ENCODE data around the gene RPUSD3.

RPUSD3 gene, protein sequence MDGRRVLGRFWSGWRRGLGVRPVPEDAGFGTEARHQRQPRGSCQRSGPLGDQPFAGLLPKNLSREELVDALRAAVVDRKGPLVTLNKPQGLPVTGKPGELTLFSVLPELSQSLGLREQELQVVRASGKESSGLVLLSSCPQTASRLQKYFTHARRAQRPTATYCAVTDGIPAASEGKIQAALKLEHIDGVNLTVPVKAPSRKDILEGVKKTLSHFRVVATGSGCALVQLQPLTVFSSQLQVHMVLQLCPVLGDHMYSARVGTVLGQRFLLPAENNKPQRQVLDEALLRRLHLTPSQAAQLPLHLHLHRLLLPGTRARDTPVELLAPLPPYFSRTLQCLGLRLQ

DNA sequence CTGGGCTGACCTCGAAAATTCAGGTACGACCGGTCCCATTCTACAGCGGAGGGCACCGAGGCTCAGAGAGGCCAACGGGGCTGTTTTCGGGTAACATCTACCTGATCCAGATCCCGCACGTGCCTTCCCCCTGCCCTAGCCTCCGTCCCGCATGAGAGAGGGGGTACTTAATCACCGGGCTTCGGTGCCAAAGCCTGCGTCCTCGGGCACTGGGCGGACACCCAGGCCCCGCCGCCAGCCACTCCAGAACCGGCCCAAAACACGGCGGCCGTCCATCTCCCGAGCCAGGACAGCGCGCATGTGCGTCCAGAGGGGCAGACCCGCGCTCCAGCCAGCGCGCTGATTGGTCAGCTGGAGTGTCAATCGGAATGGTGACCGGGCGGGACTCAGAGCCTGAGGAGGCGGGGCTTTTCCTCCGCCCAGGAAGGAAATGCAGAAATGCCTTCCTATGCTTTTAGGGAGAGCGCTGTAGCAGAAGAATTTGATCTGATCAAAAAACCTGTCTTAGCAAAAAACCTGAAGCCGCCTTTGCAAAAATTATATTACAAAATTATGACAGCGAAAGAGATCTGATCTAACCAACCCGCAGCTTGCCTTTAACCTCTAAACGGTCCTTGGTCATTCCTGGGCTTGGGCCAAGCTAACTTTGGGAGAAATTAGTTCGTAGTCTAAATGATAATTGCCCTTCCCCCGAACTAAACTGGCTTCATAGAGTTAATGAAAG lies at the start of gene RPUSD3:
RPUSD3 (minus strand) TSS at position 294 of the 724 bp plus-strand sequence; CDS start at position 276, 18 bp downstream.
- H3K9me3 ChIP-seq (ENCODE audit: severe bottlenecking): peaks cover 3% of the 10 kb centered on the region
- H3K27me3 ChIP-seq (ENCODE audit: insufficient read depth, low read depth, severe bottlenecking): no peaks in the 10 kb centered on the region
- H3K4me3 ChIP-seq (ENCODE audit: low read depth, low read length): peak within 1 kb of the TSS; percentile 70
- TF ChIP-seq, protein P1, sequence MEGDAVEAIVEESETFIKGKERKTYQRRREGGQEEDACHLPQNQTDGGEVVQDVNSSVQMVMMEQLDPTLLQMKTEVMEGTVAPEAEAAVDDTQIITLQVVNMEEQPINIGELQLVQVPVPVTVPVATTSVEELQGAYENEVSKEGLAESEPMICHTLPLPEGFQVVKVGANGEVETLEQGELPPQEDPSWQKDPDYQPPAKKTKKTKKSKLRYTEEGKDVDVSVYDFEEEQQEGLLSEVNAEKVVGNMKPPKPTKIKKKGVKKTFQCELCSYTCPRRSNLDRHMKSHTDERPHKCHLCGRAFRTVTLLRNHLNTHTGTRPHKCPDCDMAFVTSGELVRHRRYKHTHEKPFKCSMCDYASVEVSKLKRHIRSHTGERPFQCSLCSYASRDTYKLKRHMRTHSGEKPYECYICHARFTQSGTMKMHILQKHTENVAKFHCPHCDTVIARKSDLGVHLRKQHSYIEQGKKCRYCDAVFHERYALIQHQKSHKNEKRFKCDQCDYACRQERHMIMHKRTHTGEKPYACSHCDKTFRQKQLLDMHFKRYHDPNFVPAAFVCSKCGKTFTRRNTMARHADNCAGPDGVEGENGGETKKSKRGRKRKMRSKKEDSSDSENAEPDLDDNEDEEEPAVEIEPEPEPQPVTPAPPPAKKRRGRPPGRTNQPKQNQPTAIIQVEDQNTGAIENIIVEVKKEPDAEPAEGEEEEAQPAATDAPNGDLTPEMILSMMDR (IDR thresholded peaks at IDR 0.05; ENCODE audit: low read depth, low read length): no peak
- H3K36me3 ChIP-seq: peaks cover 23% of the 10 kb centered on the region
- H3K27ac ChIP-seq: peak within 1 kb of the TSS; percentile 34; the same call in 1 of the 2 replicates
- DNase-seq: peak; percentile 96

GRCh38 chr3:9891072-9891622 lies 47.3 kb upstream of the RPUSD3 start:
- Histone ChIP-seq H3K36me3 (peaks cover 24% of the 10 kb centered on the region), H3K9me3 (ENCODE audit: severe bottlenecking) (no peaks in the 10 kb centered on the region), H3K27ac (peak overlapping the region; percentile 87), H3K27me3 (ENCODE audit: insufficient read depth, low read depth, severe bottlenecking) (no peaks in the 10 kb centered on the region), H3K4me3 (ENCODE audit: low read depth, low read length) (peak overlapping the region; percentile 86)
- no peak for DNase-seq
- TF ChIP-seq, protein P1 (IDR thresholded peaks at IDR 0.05; ENCODE audit: low read depth, low read length): no peak

DNA sequence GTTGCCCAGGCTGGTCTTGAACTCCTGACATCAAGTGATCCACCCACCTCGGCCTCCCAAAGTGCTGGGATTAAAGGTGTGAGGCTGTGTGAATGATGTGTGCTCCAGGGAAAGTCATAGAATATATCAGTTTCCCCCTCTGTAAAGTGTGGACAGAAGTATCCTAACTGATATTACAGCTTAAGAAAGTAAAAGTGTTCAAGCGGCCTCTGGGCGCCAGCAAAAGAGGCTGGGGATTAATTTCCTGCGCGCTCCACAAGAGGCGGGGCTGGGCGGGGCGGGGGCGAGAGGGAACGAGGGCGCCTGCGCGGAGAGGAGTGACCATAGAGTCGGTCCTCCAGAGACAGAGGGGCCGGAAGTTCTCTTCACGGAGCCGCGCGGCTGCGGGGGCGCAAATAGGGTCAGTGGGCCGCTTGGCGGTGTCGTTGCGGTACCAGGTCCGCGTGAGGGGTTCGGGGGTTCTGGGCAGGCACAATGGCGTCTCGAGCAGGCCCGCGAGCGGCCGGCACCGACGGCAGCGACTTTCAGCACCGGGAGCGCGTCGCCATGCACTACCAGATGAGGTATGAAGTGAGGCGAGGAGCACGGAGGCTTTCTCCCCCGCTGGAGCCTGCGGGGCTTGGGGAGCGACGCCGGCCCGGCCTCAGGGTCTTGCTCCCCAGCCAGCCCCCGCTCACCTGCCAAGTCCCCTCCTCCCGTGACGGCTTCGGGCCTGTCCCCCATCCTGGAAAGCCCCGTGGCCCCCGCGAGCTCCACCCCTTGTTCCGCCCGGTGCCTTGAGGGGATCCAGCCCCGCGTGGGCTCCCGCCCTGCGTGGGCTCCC lies 46.7 kb upstream of the RPUSD3 start, which contains the start of gene JAGN1:
JAGN1 (plus strand) TSS at position 362 of the 823 bp plus-strand sequence; CDS start at position 475, 113 bp downstream.
- H3K9me3 ChIP-seq (ENCODE audit: severe bottlenecking): no peaks in the 10 kb centered on the region
- H3K27ac ChIP-seq: peak within 1 kb of the TSS; percentile 87
- H3K4me3 ChIP-seq (ENCODE audit: low read depth, low read length): peak within 1 kb of the TSS; percentile 86
- H3K36me3 ChIP-seq: peaks cover 24% of the 10 kb centered on the region
- no peaks in the 10 kb centered on the region for H3K27me3 ChIP-seq (ENCODE audit: insufficient read depth, low read depth, severe bottlenecking)
- TF ChIP-seq, protein P1 (IDR thresholded peaks at IDR 0.05; ENCODE audit: low read depth, low read length): no peak
- peak; percentile 89 for DNase-seq

DNA sequence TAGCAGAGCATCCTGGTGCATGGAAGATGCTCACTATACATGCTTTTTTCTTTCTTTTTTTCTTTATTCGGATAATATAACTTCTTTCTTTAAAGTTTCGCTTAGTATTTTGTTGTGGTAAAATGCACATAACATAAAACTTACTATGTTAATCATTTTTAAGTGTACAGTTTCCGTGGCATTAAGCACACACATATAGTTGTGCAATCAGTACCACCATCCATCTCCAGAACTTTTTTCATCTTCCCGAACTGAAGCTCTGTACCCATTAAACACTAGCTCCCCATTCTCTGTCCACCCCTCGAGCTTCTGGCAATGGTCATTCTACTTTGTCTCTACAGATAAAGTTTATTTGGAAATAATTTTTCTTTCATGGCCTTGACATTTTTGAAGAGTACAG lies 45.6 kb upstream of the RPUSD3 start:
- no peaks in the 10 kb centered on the region for H3K27me3 ChIP-seq (ENCODE audit: insufficient read depth, low read depth, severe bottlenecking)
- DNase-seq: no peak
- H3K27ac ChIP-seq: no peak overlapping the region
- TF ChIP-seq, protein P1 (IDR thresholded peaks at IDR 0.05; ENCODE audit: low read depth, low read length): no peak
- peaks cover 24% of the 10 kb centered on the region for H3K36me3 ChIP-seq
- H3K4me3 ChIP-seq (ENCODE audit: low read depth, low read length): no peak overlapping the region
- H3K9me3 ChIP-seq (ENCODE audit: severe bottlenecking): no peaks in the 10 kb centered on the region

DNA sequence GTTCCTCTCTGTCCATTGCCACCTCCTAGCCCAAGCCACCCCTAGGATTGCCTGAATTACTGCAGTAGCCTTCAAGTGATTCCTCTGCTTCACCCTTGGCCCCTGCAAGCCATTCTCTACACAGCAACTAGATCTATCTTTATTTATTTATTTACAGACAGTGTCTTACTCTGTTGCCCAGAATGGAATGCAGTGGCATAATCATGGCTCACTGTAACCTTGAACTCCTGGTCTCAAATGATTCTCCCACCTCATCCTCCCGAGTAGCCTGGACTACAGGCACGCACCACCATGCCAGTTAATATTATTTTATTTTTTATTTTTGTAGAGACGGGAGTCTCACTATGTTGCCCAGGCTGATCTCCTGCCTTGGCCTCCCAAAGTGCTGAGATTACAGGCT lies 44.7 kb upstream of the RPUSD3 start:
- H3K27ac ChIP-seq: no peak overlapping the region
- no peaks in the 10 kb centered on the region for H3K27me3 ChIP-seq (ENCODE audit: insufficient read depth, low read depth, severe bottlenecking)
- H3K4me3 ChIP-seq (ENCODE audit: low read depth, low read length): no peak overlapping the region
- DNase-seq: no peak
- TF ChIP-seq, protein P1 (IDR thresholded peaks at IDR 0.05; ENCODE audit: low read depth, low read length): no peak
- H3K36me3 ChIP-seq: peaks cover 18% of the 10 kb centered on the region
- H3K9me3 ChIP-seq (ENCODE audit: severe bottlenecking): no peaks in the 10 kb centered on the region
